ENCODE measurements around the gene DCAF6. TPM values are rescaled to one million over a fixed set of nuclear protein-coding genes. Genes with fewer than 3 reads are reported as not detected.
A peak's percentile ranks its signal among the peaks of the same experiment; 100 is the strongest.
"Not testable (repeated sequence)": the region's sequence is repeated elsewhere in the genome, so short reads cannot be mapped to it uniquely, and the experiment has no call there.

Gene DCAF6
- total RNA-seq, 1 experiment from 2014 or later = 84.1 TPM

GRCh38 chr1:167924543-167925231, 11.8 kb upstream of the DCAF6 start:
- DNase-seq (ENCODE audit: low spot score) = no peak

DNA sequence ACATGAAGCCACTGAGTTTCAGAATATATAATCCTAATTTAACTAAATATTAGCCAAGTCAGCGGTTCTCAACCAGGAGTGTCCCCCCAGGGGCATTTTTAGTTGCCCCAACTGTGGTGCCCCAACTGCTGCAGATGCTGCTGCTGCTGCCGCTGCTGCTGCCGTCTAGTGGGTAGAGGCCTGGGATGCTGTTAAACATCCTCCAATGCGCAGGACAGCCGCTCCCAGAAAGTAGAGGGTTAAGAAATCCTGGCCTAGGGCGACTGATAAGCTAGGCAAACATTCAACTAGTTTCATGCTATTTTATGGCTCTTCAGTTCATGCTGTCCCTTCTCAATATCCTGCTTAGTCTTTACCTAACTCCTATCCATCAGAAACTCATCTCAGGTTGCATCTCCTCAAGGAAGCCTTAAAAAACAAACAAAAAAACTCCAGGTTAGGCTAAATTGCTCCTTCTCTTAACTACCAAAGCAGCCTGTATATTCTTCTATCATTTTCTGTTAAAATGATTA, 9.9 kb upstream of the DCAF6 start:
- no peak for DNase-seq (ENCODE audit: low spot score)

DNA sequence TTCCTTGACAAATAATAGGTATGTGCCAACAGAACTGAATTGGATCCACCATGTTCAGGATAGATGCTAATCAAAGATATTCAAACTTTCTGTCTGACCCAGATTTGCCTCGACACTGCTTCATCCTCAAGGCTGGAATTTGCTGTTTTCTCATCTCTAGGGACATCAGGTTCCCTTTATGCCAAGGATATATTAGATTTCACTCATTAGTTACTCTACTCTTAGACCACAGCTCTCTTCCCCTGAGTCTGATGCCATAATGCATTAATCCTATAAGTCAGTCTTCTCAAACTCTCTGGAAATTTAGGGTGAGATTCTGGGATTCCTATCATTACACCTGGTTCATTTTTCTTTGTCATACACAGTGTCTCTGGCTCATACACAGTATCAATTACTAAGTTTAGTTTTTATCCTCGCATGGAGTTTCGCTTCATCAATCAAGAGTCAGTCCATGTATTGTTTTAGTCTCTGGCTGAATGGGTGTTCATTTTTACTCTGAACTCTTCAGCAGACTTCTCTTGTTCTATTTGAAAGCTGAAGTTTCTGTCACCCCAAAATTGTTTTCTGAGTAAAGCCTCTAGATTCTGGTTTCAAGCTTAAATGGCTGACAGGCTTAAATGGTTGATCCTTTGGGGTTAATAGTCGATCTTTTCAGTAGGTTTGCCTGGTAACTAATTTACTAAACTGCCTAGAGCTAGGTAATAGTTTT, 9.3 kb upstream of the DCAF6 start:
- DNase-seq (ENCODE audit: low spot score) = no peak

DNA sequence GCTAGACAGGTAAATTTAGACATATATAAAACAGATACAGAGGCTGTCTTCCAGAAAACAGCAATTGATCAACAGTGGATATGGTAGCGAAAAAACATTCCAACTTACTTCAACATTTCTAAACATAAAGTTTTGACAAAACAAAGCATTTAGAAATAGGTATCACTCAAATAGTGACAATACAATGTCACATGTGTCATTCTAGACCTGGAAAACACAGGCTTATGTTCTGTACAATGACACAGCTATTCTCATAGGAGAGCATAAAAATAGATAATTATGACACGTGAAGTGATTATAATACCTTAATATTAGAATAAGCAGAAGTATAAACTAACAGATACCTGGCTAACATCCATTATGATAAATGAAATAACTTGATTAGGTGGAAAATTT, 8.0 kb upstream of the DCAF6 start:
- DNase-seq (ENCODE audit: low spot score) = no peak

GRCh38 chr1:167928919-167929318, 7.6 kb upstream of the DCAF6 start:
- DNase-seq (ENCODE audit: low spot score) = not testable (repeated sequence)

DNA sequence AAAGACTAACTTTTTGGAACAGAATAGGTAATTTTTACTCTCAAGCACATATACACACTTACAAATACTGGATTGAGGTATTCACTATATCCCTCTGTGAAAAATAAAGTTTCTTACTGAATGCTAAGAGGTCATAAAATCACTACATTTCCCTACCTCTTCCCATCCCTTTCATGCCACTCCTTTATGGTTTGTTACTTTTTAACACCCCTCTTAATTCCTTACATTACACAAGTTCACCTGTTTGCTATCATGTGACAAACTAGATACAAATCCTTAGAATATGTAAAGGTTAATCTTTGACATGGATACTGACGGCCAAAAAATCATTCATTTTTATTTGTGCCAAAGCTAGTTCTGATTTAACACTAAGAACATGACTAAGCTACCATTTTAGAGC, 6.8 kb upstream of the DCAF6 start:
- DNase-seq (ENCODE audit: low spot score) = no peak

- DNase-seq (ENCODE audit: low spot score) = no peak
Measured at GRCh38 chr1:167933788-167934187, 2.7 kb upstream of the DCAF6 start.

- no peak for DNase-seq (ENCODE audit: low spot score)
Measured at GRCh38 chr1:167934426-167935215, 1.9 kb upstream of the DCAF6 start.

GRCh38 chr1:167935216-167936067, 1.0 kb upstream of the DCAF6 start:
- DNase-seq (ENCODE audit: low spot score) = peak; percentile 56

GRCh38 chr1:167936930-167937708, 636 bp downstream of the DCAF6 start, which contains the start of gene MPC2:
Gene MPC2, minus strand, starts transcription at chr1:167937072. Its CDS starts 1,231 bp downstream, at chr1:167935841.
- DNase-seq (ENCODE audit: low spot score) = peak; percentile 79

- DNase-seq (ENCODE audit: low spot score) = no peak
Measured at GRCh38 chr1:167937709-167938010, 1.2 kb downstream of the DCAF6 start.

GRCh38 chr1:167938080-167938636, 1.7 kb downstream of the DCAF6 start:
- DNase-seq (ENCODE audit: low spot score) = no peak

GRCh38 chr1:167940264-167940663, 3.8 kb downstream of the DCAF6 start:
- no peak for DNase-seq (ENCODE audit: low spot score)

- no peak for DNase-seq (ENCODE audit: low spot score)
Measured at GRCh38 chr1:167943541-167943940, 7.1 kb downstream of the DCAF6 start.

- no peak for DNase-seq (ENCODE audit: low spot score)
Measured at GRCh38 chr1:167947733-167948132, 11.2 kb downstream of the DCAF6 start.

- DNase-seq (ENCODE audit: low spot score) = no peak
Measured at GRCh38 chr1:167949785-167950184, 13.3 kb downstream of the DCAF6 start.

GRCh38 chr1:167950569-167950968, 14.1 kb downstream of the DCAF6 start:
- no peak for DNase-seq (ENCODE audit: low spot score)

DNA sequence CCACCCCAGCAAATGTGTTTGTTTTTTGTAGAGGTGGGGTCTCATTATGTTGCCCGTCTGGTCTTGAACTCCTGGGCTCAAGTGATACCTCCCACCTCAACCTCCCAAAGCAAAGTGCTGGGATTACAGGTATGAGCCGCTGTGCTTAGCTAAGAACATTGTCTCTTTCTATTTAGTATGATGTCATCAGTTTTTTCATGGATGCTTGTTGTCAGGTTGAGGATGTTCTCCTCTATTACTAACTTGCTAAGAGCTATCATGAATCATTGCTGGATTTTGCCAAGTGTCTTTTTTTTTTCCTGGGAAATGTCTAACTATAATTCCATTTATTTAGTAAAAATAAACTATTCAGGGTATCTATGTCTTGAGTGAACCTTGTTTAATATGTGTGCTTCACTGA, 19.4 kb downstream of the DCAF6 start:
- DNase-seq (ENCODE audit: low spot score) = no peak

- peak; percentile 13 for DNase-seq (ENCODE audit: low spot score)
Measured at GRCh38 chr1:167957710-167958109, 21.2 kb downstream of the DCAF6 start.

DNA sequence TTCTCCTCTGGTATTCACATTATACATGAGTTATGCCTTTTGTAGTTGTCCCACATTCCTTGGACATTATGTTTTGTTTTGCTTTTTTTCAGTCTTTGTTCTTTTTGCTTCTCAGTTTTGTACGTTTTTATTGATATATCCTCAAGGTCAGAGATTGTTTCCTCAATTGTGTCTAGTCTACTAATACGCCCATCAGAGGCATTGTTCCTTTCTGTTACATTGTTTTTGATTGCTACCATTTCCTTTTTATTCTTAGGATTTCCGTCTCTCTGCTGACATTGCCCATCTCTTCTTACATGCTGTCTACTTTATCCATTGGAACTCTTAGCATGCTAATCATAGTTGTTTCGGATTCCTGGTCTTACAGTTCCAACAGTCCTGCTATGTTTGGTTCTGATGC, 28.2 kb downstream of the DCAF6 start:
- DNase-seq (ENCODE audit: low spot score) = no peak
